Neural cell (in vitro differentiated cells): ENCODE results near the gene LPAR3. TPM values are rescaled to one million over a fixed set of nuclear protein-coding genes. Genes with fewer than 3 reads are reported as not detected.

ENCODE experiments used
- H2AFZ ChIP-seq: fragments of 200-600, 300-800 bp; sonication (generic), shearing (Covaris generic); 2 replicates; pipeline ENCODE4 v1.6.0; 2014; ENCODE audit warnings: low read depth, mild to moderate bottlenecking, antibody characterized with exemption, low read length, moderate library complexity
- H3F3A ChIP-seq: fragments of 200-600 bp; shearing (Covaris generic); 2 replicates; pipeline ENCODE4 v1.6.1; 2016; ENCODE audit warnings: mild to moderate bottlenecking, moderate library complexity, mixed read lengths, antibody characterized with exemption, low read length; ENCODE audit not compliant: insufficient read depth, poor library complexity, severe bottlenecking
- H3K27ac ChIP-seq: fragments of 200-600, 300-800 bp; sonication (generic), shearing (Covaris generic); 2 replicates; pipeline ENCODE4 v1.5.1; 2014; ENCODE audit warnings: mild to moderate bottlenecking, low read length, moderate library complexity
- H3K27me3 ChIP-seq: fragments of 300-800, 200-600 bp; sonication (generic), shearing (Covaris generic); 2 replicates; pipeline ENCODE4 v1.6.0; 2014; ENCODE audit warnings: mild to moderate bottlenecking, low read depth, low read length, moderate library complexity; ENCODE audit not compliant: insufficient read depth
- H3K36me3 ChIP-seq: fragments of 300-800, 200-600 bp; sonication (generic), shearing (Covaris generic); 2 replicates; pipeline ENCODE4 v1.5.1; 2014; ENCODE audit warnings: mild to moderate bottlenecking, antibody characterized with exemption, low read length, moderate library complexity; ENCODE audit not compliant: insufficient read depth
- H3K4me2 ChIP-seq: fragments of 300-800, 200-600 bp; sonication (generic), shearing (Covaris generic); 2 replicates; pipeline ENCODE4 v1.6.0; 2014; ENCODE audit warnings: mild to moderate bottlenecking, low read length
- H3K4me3 ChIP-seq: fragments of 300-800, 200-600 bp; sonication (generic), shearing (Covaris generic); 2 replicates; pipeline ENCODE4 v1.5.1; 2014; ENCODE audit warnings: mild to moderate bottlenecking, low read length, moderate library complexity
- H3K79me2 ChIP-seq: fragments of 200-600 bp; shearing (Covaris generic); replicated peaks from 2 replicates; pipeline ENCODE4 v1.6.0; 2014; ENCODE audit warnings: mild to moderate bottlenecking, low read length, moderate library complexity; ENCODE audit not compliant: insufficient read depth
- H3K9ac ChIP-seq: fragments of 300-800, 200-600 bp; sonication (generic), shearing (Covaris generic); 2 replicates; pipeline ENCODE4 v1.6.1; 2016; ENCODE audit warnings: mild to moderate bottlenecking, low read length, mixed read lengths
- H3K9me2 ChIP-seq: fragments of 200-600 bp; shearing (Covaris generic); 2 replicates; pipeline ENCODE4 v1.6.1; 2016; ENCODE audit warnings: mild to moderate bottlenecking, low read length, mixed read lengths; ENCODE audit not compliant: insufficient read depth
- H3K9me3 ChIP-seq: fragments of 200-600, 300-800 bp; sonication (generic), shearing (Covaris generic); 2 replicates; pipeline ENCODE4 v1.6.1; 2016; ENCODE audit warnings: mild to moderate bottlenecking, mixed run types, low read length, moderate library complexity, mixed read lengths
- H4K20me1 ChIP-seq: fragments of 200-600 bp; shearing (Covaris generic); 2 replicates; pipeline ENCODE4 v1.6.1; 2016; ENCODE audit warnings: mild to moderate bottlenecking, mixed run types; ENCODE audit not compliant: insufficient read depth
- CTCF ChIP-seq: fragments of 450-650 bp; IDR thresholded peaks from 2 replicates; pipeline ENCODE4 v1.5.1; 2014; ENCODE audit warnings: antibody characterized with exemption, mild to moderate bottlenecking, moderate library complexity; ENCODE audit not compliant: poor library complexity, severe bottlenecking
- EP300 ChIP-seq: fragments of 450-650 bp; conservative IDR thresholded peaks from 2 replicates; pipeline ENCODE4 v1.6.1; 2014; ENCODE audit warnings: antibody characterized with exemption, mild to moderate bottlenecking, moderate library complexity; ENCODE audit not compliant: poor library complexity, severe bottlenecking
- EZH2 ChIP-seq: fragments of 200-600, 300-800 bp; shearing (Covaris generic), sonication (generic); IDR thresholded peaks from 2 replicates; pipeline ENCODE4 v1.6.1; 2014; ENCODE audit warnings: antibody characterized with exemption, low read length, borderline replicate concordance, mild to moderate bottlenecking; ENCODE audit not compliant: insufficient read depth, poor library complexity, severe bottlenecking
- MXI1 ChIP-seq: fragments of 450-650 bp; conservative IDR thresholded peaks from 2 replicates; pipeline ENCODE4 v1.6.1; 2014; ENCODE audit warnings: antibody characterized with exemption, mild to moderate bottlenecking; ENCODE audit not compliant: poor library complexity, severe bottlenecking
- POLR2AphosphoS5 ChIP-seq: IDR thresholded peaks from 2 replicates; pipeline ENCODE4 v1.6.1; 2012
- RAD21 ChIP-seq: fragments of 450-650 bp; conservative IDR thresholded peaks from 2 replicates; pipeline ENCODE4 v1.6.1; 2014; ENCODE audit warnings: antibody characterized with exemption, mild to moderate bottlenecking, moderate library complexity
- REST ChIP-seq: IDR thresholded peaks from 2 replicates; pipeline ENCODE4 v1.6.1; 2012; ENCODE audit warnings: borderline replicate concordance
- SMC3 ChIP-seq: fragments of 450-650 bp; conservative IDR thresholded peaks from 2 replicates; pipeline ENCODE4 v1.6.1; 2014; ENCODE audit warnings: antibody characterized with exemption, mild to moderate bottlenecking, moderate library complexity; ENCODE audit not compliant: poor library complexity
- TAF1 ChIP-seq: IDR thresholded peaks from 2 replicates; pipeline ENCODE4 v1.6.1; 2012; ENCODE audit warnings: low read depth
- polyA plus RNA-seq: library from polyadenylated mRNA; depleted of rRNA; stranded (reverse); fragments of >200 nt; gene quantifications from 2 replicates; pipeline ENCODE4 v1.2.3, GENCODE V29; 2014

The LPAR3 gene
- polyA plus RNA-seq, 1 donor from 2014 or later, result not detected

GRCh38 chr1:84841971-84842370 is 51.0 kb downstream of the LPAR3 start:
- Histone ChIP-seq H4K20me1 (no peaks in the 10 kb centered on the region), H3K27me3 (no peaks in the 10 kb centered on the region), H3K4me3 (no peak overlapping the region), H3F3A (peaks cover 4% of the 10 kb centered on the region), H2AFZ (no peak overlapping the region), H3K9me3 (no peaks in the 10 kb centered on the region), H3K9ac (no peak overlapping the region), H3K9me2 (no peaks in the 10 kb centered on the region), H3K4me2 (no peak overlapping the region), H3K79me2 (no peaks in the 10 kb centered on the region), H3K36me3 (no peaks in the 10 kb centered on the region), H3K27ac (no peak overlapping the region)
- TF ChIP-seq SMC3, result no peak
- TF ChIP-seq RAD21, result no peak
- TF ChIP-seq CTCF, result no peak
- no peak for TF ChIP-seq MXI1
- no peak for TF ChIP-seq EP300
- no peak for TF ChIP-seq POLR2AphosphoS5
- no peak for TF ChIP-seq EZH2
- no peak for TF ChIP-seq TAF1
- TF ChIP-seq REST, result no peak

GRCh38 chr1:84840346-84840745 is 52.7 kb downstream of the LPAR3 start:
- Histone ChIP-seq H3K4me2 (no peak overlapping the region), H3K9ac (no peak overlapping the region), H2AFZ (no peak overlapping the region), H3K27ac (no peak overlapping the region), H3K4me3 (no peak overlapping the region), H3K36me3 (no peaks in the 10 kb centered on the region), H3K79me2 (no peaks in the 10 kb centered on the region), H3F3A (no peaks in the 10 kb centered on the region), H3K9me3 (no peaks in the 10 kb centered on the region), H4K20me1 (no peaks in the 10 kb centered on the region), H3K27me3 (no peaks in the 10 kb centered on the region), H3K9me2 (no peaks in the 10 kb centered on the region)
- TF ChIP-seq TAF1 (no peak), CTCF (no peak), MXI1 (no peak), RAD21 (no peak), POLR2AphosphoS5 (no peak), SMC3 (no peak)
